Endothelial cell of umbilical vein (primary cell): ENCODE data around the gene MECP2. TPM values are rescaled to one million over a fixed set of nuclear protein-coding genes. Genes with fewer than 3 reads are reported as not detected.

Experiments used
- BruUV-seq: library from RNA; stranded (reverse); fragments of 400-500 nt; replicated peaks from 2 replicates; lab custom pipeline; 2021; lab: Mats Ljungman, UMichigan
- CTCF ChIA-PET: fragments of 300-600, 350-600 bp; sonication (Branson Sonifier 250); formaldehyde crosslinking; loops from one replicate; lab custom pipeline; 2021; ENCODE audit warnings: antibody characterized with exemption, inconsistent platforms; lab: Charles Lee
- POLR2A ChIA-PET: fragments of 300-600, 350-600 bp; sonication (Branson Sonifier 250); formaldehyde crosslinking; loops from one replicate; lab custom pipeline; 2021; ENCODE audit warnings: antibody characterized with exemption, inconsistent platforms; lab: Charles Lee
- DNase-seq: peaks from one replicate; pipeline ENCODE4 v3.0.0-alpha.2; 2011; ENCODE audit warnings: low read depth, low spot score
- FAIRE-seq: peaks from 2 replicates; lab custom pipeline; 2011; peaks lifted over from hg19 to GRCh38; lab: Jason Lieb, UNC
- H2AFZ ChIP-seq: 2 replicates; pipeline ENCODE4 v1.6.0; 2012; ENCODE audit warnings: low read depth, low read length, control low read depth, inconsistent platforms
- H3K27ac ChIP-seq: 2 replicates; pipeline ENCODE4 v1.5.1; 2011; ENCODE audit warnings: low read depth, mild to moderate bottlenecking, control low read depth, low read length, moderate library complexity; ENCODE audit not compliant: insufficient read depth
- H3K27me3 ChIP-seq, 2 experiments: 2 replicates each; pipeline versions ENCODE4 v1.6.0 to v1.6.1; 2011; ENCODE audit warnings: low read length in 2 of 2, mixed read lengths in 1 of 2; ENCODE audit not compliant: control insufficient read depth in 2 of 2, insufficient read depth in 2 of 2
- H3K36me3 ChIP-seq, 2 experiments: 2 replicates in 1 of 2; 3 replicates in 1 of 2; pipeline ENCODE4 v1.5.1; 2011; ENCODE audit warnings: low read length in 2 of 2, mild to moderate bottlenecking in 1 of 2, moderate library complexity in 1 of 2; ENCODE audit not compliant: control insufficient read depth in 2 of 2, insufficient read depth in 2 of 2; ENCODE audit errors: extremely low read depth in 1 of 2
- H3K4me1 ChIP-seq: 3 replicates; pipeline ENCODE4 v1.5.1; 2011; ENCODE audit warnings: mild to moderate bottlenecking, low read length; ENCODE audit not compliant: control insufficient read depth, insufficient read depth; ENCODE audit errors: extremely low read depth
- H3K4me2 ChIP-seq: 2 replicates; pipeline ENCODE4 v1.6.1; 2011; ENCODE audit warnings: low read length, control low read depth, mixed read lengths; ENCODE audit not compliant: insufficient read depth
- H3K4me3 ChIP-seq, 3 experiments: fragments of 200-600 bp in 1 of 3; sonication (generic), shearing (Covaris generic) in 1 of 3; replicated peaks in 1 of 3; 2 replicates each; pipeline ENCODE4 v1.5.1; 2011 to 2016; ENCODE audit warnings: control low read depth in 3 of 3, low read length in 3 of 3, mild to moderate bottlenecking in 2 of 3, inconsistent platforms in 1 of 3, low read depth in 1 of 3, moderate library complexity in 1 of 3; ENCODE audit not compliant: insufficient read depth in 1 of 3
- H3K79me2 ChIP-seq: 2 replicates; pipeline ENCODE4 v1.6.0; 2012; ENCODE audit warnings: low read length, inconsistent platforms; ENCODE audit not compliant: control insufficient read depth, insufficient read depth
- H3K9ac ChIP-seq: replicated peaks from 2 replicates; pipeline ENCODE3; 2011; ENCODE audit warnings: low read length, control low read depth; ENCODE audit not compliant: insufficient read depth; ENCODE audit errors: extremely low read depth
- H3K9me1 ChIP-seq: replicated peaks from 3 replicates; pipeline ENCODE4 v1.6.0; 2011; ENCODE audit warnings: mild to moderate bottlenecking, low read length; ENCODE audit not compliant: control insufficient read depth, insufficient read depth; ENCODE audit errors: extremely low read depth
- H3K9me3 ChIP-seq: replicated peaks from 2 replicates; pipeline ENCODE4 v1.5.1; 2012; ENCODE audit warnings: low read length, inconsistent platforms; ENCODE audit not compliant: control insufficient read depth, insufficient read depth
- H4K20me1 ChIP-seq: replicated peaks from 2 replicates; pipeline ENCODE3; 2011; ENCODE audit warnings: mild to moderate bottlenecking, low read length; ENCODE audit not compliant: control insufficient read depth, insufficient read depth; ENCODE audit errors: extremely low read depth
- EZH2 ChIP-seq: IDR thresholded peaks from 2 replicates; pipeline ENCODE4 v1.6.1; 2012; ENCODE audit warnings: borderline replicate concordance, low read depth, mild to moderate bottlenecking, moderate library complexity, low read length, inconsistent platforms; ENCODE audit not compliant: severe bottlenecking
- FOS ChIP-seq: IDR thresholded peaks from 2 replicates; pipeline ENCODE4 v1.6.1; 2011; ENCODE audit warnings: mild to moderate bottlenecking, low read length, moderate library complexity, borderline replicate concordance; ENCODE audit not compliant: insufficient read depth
- GATA2 ChIP-seq: IDR thresholded peaks from 2 replicates; pipeline ENCODE4 v1.7.0; 2011; ENCODE audit warnings: low read depth, mild to moderate bottlenecking, moderate library complexity, mixed read lengths, low read length; ENCODE audit not compliant: insufficient read length, insufficient read depth
- JUN ChIP-seq: IDR thresholded peaks from 2 replicates; pipeline ENCODE4 v1.6.1; 2011; ENCODE audit warnings: borderline replicate concordance, low read depth; ENCODE audit not compliant: insufficient read length, insufficient read depth
- MYC ChIP-seq: IDR thresholded peaks from one replicate; pipeline ENCODE4 v1.6.1; 2011; ENCODE audit warnings: mild to moderate bottlenecking, low read depth, low read length
- POLR2A ChIP-seq: IDR thresholded peaks from 2 replicates; pipeline ENCODE4 v1.6.1; 2012; ENCODE audit warnings: low read depth, mild to moderate bottlenecking, control low read depth, low read length
- POLR2AphosphoS5 ChIP-seq: IDR thresholded peaks from 2 replicates; pipeline ENCODE4 v1.6.1; 2012; ENCODE audit warnings: low read depth, mild to moderate bottlenecking, control low read depth, low read length, moderate library complexity; ENCODE audit not compliant: insufficient read depth
- dilution Hi-C: fragments of 300-500 bp; cut with MboI; formaldehyde crosslinking; loops from one replicate; pipeline ENCODE4 v1.15.0; 2019; ENCODE audit warnings: low sequenced_read_pairs; ENCODE audit not compliant: extremely low pct_ligation_motif_present
- intact Hi-C: fragments of 100-400 bp; cut with micrococcal nuclease; formaldehyde crosslinking; loops from one replicate; pipeline ENCODE4 v1.10.0; 2022
- polyA plus RNA-seq, 4 experiments: library from polyadenylated mRNA; depleted of rRNA in 3 of 4; stranded (reverse) in 3 of 4; unstranded in 1 of 4; fragments of >200 nt; gene quantifications; 2 replicates each; pipeline versions ENCODE4 v1.2.1 to v1.2.3, GENCODE V29; 2011 to 2012; ENCODE audit warnings: missing spikeins in 1 of 4
- total RNA-seq: library from RNA; stranded (reverse); gene quantifications from 2 replicates; pipeline ENCODE4 v1.2.3, GENCODE V29; 2021
- TF ChIP-seq, protein P1 (sequence below), 2 donors: IDR thresholded peaks; 1 replicate in 1 of 2; 2 replicates in 1 of 2; pipeline ENCODE4 v1.5.1; 2011; ENCODE audit warnings: low read length in 2 of 2, mild to moderate bottlenecking in 2 of 2, moderate library complexity in 2 of 2, control low read depth in 1 of 2, inconsistent platforms in 1 of 2, low read depth in 1 of 2; ENCODE audit not compliant: insufficient read depth in 1 of 2; ENCODE audit errors: extremely low read depth in 1 of 2
- TF ChIP-seq, protein P2 (sequence below): IDR thresholded peaks from 2 replicates; pipeline ENCODE4 v1.6.1; 2011; ENCODE audit not compliant: insufficient read depth, insufficient read length

The MECP2 gene
- total and polyA plus RNA-seq, 2 donors (not counting 3 experiments of a cell fraction or from before 2014, with no cell fraction given) = 9.0 to 45.3 TPM

DNA sequence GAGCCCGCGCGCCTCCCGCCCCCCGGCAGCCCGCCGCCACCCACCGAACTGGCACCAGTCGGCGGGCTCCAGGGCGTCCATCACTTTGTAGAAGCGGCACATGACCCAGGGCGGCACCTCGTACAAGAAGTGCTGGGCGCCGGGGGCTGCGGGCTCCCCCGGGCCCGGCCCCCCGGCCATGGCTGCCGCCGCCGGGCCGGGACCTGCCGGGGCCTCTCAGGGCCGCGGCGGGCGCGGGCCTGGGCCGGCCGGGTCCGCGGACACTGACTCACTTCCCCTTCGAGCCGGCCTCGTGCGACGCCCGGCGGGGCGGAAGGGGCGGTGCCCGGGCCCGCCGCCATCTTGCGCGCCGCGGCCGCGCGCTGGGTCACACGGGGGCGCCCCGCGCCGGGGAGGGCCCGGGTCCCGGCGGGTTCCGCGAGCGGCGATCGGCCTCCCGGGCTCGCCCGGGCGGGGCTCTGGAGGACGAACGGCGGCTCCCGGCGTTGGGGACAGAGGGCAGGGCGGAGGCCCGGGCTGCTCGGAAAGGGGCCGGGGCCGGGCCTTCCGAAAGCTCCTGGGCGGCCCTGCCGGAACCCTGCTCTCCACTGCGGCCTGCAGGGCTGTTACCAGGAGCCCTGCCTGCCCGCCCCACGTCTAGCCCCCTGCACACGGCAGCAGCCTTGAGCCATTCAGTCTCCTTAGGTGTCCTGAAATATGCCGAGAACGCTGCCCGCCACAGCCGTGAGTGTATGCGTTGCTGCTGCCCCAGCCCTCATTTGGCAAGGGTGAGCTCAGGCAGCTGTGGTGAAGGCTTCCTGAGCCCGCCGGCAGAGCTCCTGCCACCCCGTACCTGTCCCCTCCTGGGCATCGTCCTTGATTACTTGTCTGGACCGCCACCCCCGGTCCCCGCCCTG is 77.6 kb downstream of the MECP2 start, which contains the start of gene IRAK1:
Gene IRAK1 (minus strand): TSS at position 270 of the 896 bp plus-strand sequence. CDS start 90 bp downstream, at position 180.
- no peaks in the 10 kb centered on the region for H4K20me1 ChIP-seq
- ChIA-PET CTCF (interaction anchor here (0.5 to 3.5 kb wide), 3 partner anchors 27 to 296 kb away, joined by 3 to 14 read pairs (median 4); no protein-coding TSS in a partner anchor), POLR2A (no interaction called here)
- FAIRE-seq (peak; percentile 84), DNase-seq (peak; percentile 37)
- dilution Hi-C loops = no loop called here
- no peak within 1 kb of the TSS for H2AFZ ChIP-seq
- intact Hi-C loops = loop anchor here (1.0 to 2.0 kb wide), 2 partner anchors 48 to 77 kb away; partner anchors contain the start of genes MECP2 and TMEM187
- H3K9me3 ChIP-seq = no peaks in the 10 kb centered on the region
- H3K79me2 ChIP-seq = peaks cover 28% of the 10 kb centered on the region
- H3K27me3 ChIP-seq = no peaks in the 10 kb centered on the region
- H3K27ac ChIP-seq = peak within 1 kb of the TSS; percentile 90
- TF ChIP-seq, protein P1, sequence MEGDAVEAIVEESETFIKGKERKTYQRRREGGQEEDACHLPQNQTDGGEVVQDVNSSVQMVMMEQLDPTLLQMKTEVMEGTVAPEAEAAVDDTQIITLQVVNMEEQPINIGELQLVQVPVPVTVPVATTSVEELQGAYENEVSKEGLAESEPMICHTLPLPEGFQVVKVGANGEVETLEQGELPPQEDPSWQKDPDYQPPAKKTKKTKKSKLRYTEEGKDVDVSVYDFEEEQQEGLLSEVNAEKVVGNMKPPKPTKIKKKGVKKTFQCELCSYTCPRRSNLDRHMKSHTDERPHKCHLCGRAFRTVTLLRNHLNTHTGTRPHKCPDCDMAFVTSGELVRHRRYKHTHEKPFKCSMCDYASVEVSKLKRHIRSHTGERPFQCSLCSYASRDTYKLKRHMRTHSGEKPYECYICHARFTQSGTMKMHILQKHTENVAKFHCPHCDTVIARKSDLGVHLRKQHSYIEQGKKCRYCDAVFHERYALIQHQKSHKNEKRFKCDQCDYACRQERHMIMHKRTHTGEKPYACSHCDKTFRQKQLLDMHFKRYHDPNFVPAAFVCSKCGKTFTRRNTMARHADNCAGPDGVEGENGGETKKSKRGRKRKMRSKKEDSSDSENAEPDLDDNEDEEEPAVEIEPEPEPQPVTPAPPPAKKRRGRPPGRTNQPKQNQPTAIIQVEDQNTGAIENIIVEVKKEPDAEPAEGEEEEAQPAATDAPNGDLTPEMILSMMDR (IDR thresholded peaks at IDR 0.05; ENCODE audit: extremely low read depth in 1 of 2, insufficient read depth in 1 of 2, low read depth in 1 of 2, low read length in 2 of 2) = no peak
- TF ChIP-seq POLR2AphosphoS5 (peak; percentile 78), POLR2A (no peak), EZH2 (no peak), JUN (no peak), GATA2 (no peak), MYC (peak; percentile 42), FOS (no peak)
- TF ChIP-seq, protein P2, sequence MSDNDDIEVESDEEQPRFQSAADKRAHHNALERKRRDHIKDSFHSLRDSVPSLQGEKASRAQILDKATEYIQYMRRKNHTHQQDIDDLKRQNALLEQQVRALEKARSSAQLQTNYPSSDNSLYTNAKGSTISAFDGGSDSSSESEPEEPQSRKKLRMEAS = no peak
- BruUV-seq = no TSS peak
- no peaks in the 10 kb centered on the region for H3K9me1 ChIP-seq
- H3K36me3 ChIP-seq = peaks cover 0 to 17% of the 10 kb centered on the region in 2 experiments
- peaks cover 25% of the 10 kb centered on the region for H3K4me1 ChIP-seq
- H3K9ac ChIP-seq = peak within 1 kb of the TSS; percentile 82
- H3K4me2 ChIP-seq = peak within 1 kb of the TSS; percentile 82
- peak within 1 kb of the TSS; percentile 44 to 69 (median 59) for H3K4me3 ChIP-seq
